DMS153 treated with DMSO at 0.1 percent for 48 hours (cell line): Measurements from ENCODE around the gene ASPG.

Experiments used
- DNase-seq: peaks from one replicate; lab custom pipeline; 2025; ENCODE audit not compliant: unreplicated experiment; lab: John Stamatoyannopoulos, UW

Gene ASPG

DNA sequence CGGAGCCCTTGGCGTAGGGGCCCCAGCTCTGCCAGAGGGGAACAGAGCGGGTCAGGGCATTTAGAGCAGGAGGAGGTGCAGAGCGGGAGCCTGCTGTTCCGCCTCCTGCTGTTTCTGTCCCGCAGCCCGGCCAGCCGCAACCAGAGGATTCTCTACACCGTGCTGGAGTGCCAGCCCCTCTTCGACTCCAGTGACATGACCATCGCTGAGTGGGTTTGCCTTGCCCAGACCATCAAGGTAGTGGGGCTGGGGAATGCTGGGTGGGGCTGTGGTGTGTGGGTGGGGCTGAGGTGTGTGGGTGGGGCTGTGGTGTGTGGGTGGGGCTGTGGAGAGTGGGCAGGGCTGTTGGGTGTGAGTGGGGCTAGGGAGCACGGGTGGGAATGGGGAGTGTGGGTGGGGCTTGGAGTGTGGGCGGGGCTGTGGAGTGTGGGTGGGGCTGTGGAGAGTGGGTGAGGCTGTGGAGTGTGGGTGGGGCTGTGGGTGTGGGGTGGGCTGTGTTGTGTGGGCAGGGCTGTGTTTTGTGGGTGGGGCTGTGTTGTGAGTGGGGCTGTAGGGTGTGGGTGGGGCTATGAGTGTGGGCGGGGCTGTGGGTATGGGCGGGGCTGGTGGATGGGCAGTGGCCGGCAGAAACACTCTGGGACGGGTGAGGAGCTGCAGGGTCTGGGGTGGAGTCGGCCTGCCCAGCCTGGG is 8.0 kb downstream of the ASPG start:
- no peak for DNase-seq

DNA sequence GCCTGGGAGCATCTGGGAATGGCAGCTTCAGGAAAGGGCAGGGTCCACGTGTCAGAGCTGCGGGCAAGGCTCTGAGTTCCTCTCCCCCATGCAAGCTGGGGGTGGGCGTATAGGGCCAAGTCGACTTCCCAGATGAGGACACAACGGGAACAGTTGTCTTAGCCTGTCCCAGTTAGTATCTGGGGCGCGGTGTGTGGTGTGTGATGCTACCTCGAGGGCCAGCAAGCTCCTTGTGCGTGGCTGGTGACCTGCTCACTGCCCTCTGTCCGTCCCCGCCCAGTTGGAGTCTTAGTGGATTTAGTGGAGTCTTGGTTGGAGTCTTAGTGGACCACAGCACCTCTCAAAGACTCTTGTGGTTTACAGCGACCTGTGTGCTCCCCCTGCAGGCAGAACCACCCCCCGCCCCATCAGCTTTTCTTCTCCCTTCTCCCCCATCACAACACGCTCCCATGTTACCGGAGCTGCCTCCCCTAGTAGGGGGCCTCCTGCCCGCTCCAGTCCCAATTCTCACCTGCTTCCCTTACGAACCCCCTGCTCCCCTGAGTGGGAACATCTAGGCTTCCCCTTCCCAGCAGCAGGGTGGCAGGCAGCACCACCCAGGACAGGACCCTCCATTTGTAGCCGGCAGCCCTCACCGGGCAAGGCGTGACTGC is 8.7 kb downstream of the ASPG start:
- no peak for DNase-seq

DNA sequence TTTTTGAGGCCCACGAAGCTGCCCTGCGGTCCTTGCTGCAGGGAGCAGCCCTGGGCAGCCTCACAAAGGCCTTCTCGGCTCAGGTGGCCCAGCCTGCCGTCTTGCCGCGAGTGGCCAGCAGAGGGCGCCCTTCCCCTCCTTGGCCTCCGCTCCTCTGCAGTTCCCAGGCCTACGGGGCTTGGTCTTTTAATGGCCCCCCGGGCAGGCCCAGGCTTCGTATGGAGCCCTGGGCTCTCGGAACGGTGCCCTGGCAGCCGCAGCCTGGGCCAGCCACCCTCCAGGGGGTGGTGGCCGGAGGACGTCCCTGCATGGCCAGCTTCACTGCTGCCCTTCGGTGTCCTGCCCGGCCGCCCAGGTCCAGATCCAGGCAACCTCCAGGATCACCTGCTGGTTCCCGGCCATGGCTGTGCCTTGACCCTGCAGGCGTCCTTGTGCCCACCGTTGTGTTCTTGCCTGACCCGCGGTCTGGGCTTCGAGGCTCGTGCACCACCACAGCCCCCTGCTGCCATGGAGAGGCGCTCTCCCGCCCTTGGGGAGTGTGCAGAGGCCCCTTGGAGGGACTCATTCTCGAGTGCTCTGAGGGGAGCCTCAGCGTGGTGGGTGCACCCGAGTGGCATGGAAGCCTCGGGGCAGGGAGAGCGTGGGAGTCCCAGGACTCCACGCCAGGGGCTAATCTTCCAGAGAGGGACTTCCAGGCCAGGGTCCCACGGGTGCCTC is 9.4 kb downstream of the ASPG start:
- no peak for DNase-seq

DNA sequence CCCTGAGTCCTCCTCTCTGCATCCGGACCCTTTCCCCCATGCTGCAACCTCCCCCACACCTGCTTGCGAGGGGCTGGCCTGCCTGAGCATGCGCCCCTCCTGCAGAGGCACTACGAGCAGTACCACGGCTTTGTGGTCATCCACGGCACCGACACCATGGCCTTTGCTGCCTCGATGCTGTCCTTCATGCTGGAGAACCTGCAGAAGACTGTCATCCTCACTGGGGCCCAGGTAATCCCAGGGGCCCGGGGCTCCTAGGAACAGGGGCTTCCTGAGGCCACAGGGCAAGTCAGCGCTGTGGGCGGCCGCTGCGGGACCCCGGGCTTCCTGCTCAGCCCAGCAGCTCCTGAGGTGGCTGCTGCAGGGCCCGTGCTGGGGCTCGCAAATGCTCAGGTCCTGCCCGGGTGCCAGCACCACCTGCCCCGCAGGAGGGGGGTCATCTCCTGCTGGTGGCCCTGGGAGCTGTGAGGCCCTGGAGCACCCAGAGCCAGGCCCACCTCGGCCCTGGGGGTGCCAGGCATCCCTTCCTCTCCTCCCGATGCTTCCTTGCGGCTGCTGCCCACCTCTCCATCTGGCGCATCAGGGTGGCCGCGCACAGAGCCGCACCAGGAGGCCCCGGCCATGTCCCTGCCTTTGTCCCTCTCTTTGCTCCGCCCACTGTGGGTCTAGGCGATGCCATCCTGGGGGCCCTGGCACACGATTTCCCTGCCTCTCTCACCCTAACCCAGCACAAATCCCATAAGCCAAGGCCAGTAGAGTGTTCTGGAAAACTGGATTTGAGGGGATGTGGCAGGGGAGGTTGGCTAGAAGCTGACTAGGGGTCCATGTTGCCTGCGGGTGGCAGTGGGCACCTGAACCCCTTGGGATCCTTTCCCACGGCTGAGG is 10.2 kb downstream of the ASPG start:
- DNase-seq = no peak

GRCh38 chr14:104096318-104096717 is 10.8 kb downstream of the ASPG start:
- DNase-seq = no peak

GRCh38 chr14:104096751-104097700 is 11.5 kb downstream of the ASPG start:
- no peak for DNase-seq

GRCh38 chr14:104098272-104099095 is 13.0 kb downstream of the ASPG start:
- DNase-seq = no peak

DNA sequence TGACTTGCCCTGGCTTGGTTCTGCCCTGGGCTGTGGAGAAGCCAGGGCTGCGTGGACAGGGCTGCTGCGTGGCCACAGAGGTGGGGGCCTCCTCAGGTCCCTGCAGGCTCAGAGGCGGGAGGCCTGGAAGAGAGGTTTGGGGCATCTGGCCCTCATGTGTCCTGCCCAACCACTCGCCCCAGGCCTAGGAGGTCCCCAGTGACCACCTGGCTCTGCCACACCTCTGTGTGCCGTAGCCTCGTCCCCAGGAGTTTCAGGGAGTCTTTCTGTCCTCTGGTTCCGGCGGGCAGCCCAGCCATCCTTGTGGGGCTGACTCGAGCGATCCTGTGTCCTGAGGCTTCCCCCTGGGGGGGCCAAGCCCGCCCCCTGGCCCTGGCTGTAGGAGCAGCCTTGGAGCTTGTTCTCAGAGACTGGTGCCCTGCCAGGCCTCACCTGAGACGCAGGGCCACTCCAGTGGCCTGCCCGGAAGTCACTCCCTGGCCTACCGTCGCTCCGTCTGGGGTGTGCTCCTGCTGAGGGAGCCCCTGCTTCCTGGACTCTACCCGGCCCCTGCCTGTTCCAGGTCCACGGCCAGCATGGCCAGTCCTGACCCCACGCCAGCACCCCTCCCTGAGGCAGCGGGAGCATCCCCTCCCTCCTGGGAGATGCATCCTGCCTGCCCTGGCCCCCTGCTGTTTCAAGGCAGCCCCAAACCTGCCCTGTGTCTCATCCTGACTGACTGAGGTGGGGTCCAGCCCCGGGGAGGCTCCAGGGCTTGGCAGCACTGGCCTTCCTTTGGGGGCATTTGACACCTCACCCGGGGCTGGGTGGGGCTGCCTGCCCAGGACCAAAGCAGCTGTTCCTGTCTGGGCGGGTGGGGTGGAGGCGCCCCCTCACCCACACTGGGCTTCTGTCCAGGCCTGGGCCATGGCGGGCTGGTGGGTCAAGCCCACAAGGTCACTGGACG is 13.9 kb downstream of the ASPG start:
- no peak for DNase-seq

DNA sequence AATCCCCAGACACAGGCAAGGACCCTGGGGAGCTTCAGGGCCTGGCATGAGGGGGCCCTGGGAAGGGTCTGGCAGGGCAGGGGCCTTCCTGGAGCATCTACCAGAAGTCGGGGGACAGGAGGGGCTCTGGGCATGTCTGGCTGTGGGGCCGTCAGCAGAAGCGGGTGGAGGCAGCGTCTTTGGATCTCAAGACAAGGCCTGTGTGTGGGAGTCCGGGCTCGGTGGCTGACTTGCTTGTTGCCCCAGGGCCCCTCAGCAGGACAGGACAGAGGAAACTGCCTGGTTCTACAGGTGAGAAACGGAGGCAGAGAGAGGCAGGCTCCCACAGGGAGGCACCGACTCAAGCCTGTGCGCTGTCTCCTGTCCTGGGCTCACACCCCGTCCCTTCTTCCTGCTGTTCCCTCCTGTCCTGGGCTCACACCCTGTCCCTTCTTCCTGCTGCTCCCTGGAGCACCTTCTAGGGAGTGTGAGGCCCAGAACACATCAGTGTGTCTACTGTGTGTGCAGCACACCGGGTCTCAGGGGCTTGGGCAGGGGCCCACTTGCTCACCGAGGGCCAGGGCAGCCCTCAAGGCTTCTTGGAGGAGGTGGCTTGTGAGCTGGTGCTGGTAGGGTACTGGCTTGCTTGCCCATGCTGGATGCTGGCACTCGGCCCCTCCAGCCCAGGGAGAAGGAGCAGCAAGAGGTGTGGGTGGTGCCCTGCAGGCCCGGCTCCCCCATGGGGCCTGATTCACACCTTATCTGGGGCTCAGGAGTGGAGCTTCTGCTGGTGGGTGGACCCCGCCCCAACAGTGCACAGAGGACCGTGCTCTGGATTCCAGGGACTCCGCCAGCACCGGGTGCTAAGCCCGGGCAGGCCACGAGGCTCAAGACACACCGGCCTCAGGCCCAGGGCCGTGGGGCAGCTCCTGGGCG is 14.9 kb downstream of the ASPG start:
- no peak for DNase-seq

DNA sequence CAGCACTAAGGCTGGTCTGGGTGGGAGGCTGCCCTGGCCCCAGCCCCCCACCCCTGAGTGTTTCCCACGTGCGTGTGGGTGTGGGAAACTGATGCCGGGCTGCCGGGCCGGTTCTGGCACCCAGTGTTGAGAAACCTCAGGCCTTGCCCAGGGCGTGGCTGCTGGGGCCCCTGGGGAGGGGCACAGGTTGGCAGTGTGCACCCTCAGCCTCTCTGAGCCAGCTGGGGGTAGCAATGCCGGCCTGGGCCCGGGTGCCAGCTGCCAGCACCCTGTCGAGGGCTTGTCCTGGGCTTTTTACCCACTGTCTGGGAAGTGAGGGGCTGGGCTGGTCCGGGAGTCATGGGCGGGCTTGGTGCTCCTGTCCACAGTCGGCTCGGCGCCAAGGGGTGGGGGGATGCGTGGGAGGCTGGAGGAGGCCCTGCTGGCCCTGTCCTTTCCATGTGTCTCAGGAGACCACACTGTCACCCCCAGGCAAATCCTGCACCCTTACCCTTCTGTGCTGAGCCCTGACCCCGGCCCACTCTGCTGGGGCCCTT is 15.7 kb downstream of the ASPG start:
- DNase-seq = no peak

- no peak for DNase-seq
These were observed 16.3 kb downstream of the ASPG start for GRCh38 chr14:104101651-104102281.

GRCh38 chr14:104102282-104102914 is 16.9 kb downstream of the ASPG start:
- DNase-seq = no peak

DNA sequence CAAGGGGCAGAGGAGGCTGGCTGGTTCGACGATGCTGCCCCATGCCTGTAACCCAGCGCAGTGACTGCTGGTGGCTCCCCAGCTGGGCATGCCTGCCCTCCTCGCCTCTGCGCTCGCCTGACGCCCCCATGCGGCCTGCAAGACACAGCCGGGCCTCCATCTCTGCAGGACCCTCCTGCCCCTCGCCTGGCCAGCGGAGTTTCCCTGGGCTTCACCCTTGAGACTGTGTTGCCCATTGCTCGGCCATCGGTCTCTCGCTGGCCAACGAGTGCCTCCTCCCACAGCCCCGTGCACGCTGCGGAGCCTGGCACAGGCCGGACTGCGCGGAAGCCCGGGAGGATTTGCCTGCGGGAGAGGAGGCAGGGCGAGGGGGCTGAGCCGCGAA is 17.6 kb downstream of the ASPG start:
- DNase-seq = no peak

- no peak for DNase-seq
These were observed 18.1 kb downstream of the ASPG start for GRCh38 chr14:104103446-104104075.

GRCh38 chr14:104104076-104104901 is 18.8 kb downstream of the ASPG start:
- DNase-seq = no peak
